Erythroblast (primary cell): ENCODE measurements around the gene F8.

Experiments
- GATA1 ChIP-seq: IDR thresholded peaks from 2 replicates; pipeline ENCODE4 v1.6.1; 2011; ENCODE audit warnings: low read depth, mild to moderate bottlenecking, control low read depth, low read length, moderate library complexity
- POLR2A ChIP-seq: IDR thresholded peaks from 2 replicates; pipeline ENCODE4 v1.6.1; 2011; ENCODE audit warnings: mild to moderate bottlenecking, low read length

DNA sequence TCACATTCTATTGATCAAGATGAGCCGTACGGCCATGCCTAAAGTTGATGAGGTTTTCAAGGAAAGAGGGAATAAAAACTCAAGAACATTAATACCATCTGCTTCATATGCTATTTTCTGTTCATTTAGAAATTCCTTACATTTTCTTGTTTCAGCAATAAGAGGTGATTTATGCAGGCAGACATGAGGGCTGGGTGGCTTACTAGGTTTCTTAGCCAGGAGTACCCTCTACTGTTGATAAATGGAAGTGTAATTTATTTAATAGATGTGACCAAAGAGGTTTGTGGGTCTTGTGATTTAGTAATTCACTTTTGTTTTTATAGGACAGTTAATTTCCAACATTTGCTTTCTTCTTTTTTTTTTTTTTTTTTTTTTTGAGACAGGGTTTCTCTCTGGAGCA lies 181.7 kb downstream of the F8 start:
- TF ChIP-seq POLR2A: no peak
- TF ChIP-seq GATA1: no peak
